ENCODE data around the gene B4GAT1. TPM values are rescaled to one million over a fixed set of nuclear protein-coding genes. Genes with fewer than 3 reads are reported as not detected.
A peak's percentile ranks its signal among the peaks of the same experiment; 100 is the strongest.

Gene B4GAT1
- total and polyA plus RNA-seq, 9 of the 15 experiments (the other 6 are each of a cell fraction or from before 2014, with no cell fraction given) = 0.86 to 9.5 (median 3.8) TPM

DNA sequence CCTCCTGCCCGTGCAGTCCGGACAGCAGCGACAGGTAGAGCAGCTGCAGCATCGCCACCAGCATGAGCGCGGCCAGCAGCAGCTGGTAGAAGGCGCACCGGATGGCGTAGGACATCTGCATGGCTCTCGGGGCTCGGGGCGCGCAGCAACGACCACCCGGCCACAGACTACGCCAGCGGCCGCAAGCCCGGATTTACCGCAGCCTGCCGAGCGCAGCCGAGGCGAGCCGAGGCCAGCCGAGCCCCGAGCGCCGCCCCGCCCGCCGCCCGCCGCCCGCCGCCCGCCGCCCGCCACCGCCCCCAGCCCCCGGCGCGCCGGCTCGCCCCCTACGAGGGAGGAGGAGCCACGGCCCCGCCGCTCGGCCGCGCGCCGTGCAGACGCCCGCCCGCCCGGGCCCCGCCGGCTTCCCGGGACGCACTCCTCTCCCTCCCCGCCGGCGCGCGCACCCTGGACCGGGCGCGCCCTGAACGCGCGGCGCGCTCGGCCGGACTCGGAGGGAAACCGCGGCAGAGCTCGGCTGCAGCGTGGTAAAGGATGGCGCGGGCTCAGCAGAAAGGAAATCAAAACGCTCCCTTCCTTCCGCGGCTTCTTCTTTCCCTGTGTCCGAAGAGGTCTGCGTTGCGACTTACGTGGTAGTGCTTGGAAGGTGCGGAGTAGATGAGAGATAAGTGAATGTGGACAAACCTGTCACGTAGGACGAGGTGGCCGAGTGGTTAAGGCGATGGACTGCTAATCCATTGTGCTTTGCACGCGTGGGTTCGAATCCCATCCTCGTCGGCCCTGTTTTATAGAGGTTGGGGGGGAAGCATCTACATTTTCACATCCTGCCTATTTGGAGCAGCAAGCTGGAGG is at the start of gene B4GAT1 (continued):
- no peak for TF ChIP-seq SRSF3 (IDR thresholded peaks at IDR 0.05; ENCODE audit: insufficient read depth, low read length)
- peak in 1 of 2 experiments; percentile 91; a peak in 2 of 4 replicates for TF ChIP-seq TBL1XR1 (IDR thresholded peaks at IDR 0.05; ENCODE audit: low read length in 2 of 2)
- TF ChIP-seq RBM22 (IDR thresholded peaks at IDR 0.05; ENCODE audit: low read depth, low read length, poor library complexity, severe bottlenecking) = no peak
- peak; percentile 28 for TF ChIP-seq POLR3G (IDR thresholded peaks at IDR 0.05; ENCODE audit: extremely low read depth, insufficient read length, insufficient replicate concordance)
- peak; percentile 29 for TF ChIP-seq BRF1 (IDR thresholded peaks at IDR 0.05; ENCODE audit: borderline replicate concordance, extremely low read depth, insufficient read length)
- no peak for TF ChIP-seq LEF1 (IDR thresholded peaks at IDR 0.05)
- TF ChIP-seq, protein P1, sequence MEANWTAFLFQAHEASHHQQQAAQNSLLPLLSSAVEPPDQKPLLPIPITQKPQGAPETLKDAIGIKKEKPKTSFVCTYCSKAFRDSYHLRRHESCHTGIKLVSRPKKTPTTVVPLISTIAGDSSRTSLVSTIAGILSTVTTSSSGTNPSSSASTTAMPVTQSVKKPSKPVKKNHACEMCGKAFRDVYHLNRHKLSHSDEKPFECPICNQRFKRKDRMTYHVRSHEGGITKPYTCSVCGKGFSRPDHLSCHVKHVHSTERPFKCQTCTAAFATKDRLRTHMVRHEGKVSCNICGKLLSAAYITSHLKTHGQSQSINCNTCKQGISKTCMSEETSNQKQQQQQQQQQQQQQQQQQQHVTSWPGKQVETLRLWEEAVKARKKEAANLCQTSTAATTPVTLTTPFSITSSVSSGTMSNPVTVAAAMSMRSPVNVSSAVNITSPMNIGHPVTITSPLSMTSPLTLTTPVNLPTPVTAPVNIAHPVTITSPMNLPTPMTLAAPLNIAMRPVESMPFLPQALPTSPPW (CRISPR knock-in tag; IDR thresholded peaks at IDR 0.05) = peak; percentile 82
- TF ChIP-seq, protein P2, sequence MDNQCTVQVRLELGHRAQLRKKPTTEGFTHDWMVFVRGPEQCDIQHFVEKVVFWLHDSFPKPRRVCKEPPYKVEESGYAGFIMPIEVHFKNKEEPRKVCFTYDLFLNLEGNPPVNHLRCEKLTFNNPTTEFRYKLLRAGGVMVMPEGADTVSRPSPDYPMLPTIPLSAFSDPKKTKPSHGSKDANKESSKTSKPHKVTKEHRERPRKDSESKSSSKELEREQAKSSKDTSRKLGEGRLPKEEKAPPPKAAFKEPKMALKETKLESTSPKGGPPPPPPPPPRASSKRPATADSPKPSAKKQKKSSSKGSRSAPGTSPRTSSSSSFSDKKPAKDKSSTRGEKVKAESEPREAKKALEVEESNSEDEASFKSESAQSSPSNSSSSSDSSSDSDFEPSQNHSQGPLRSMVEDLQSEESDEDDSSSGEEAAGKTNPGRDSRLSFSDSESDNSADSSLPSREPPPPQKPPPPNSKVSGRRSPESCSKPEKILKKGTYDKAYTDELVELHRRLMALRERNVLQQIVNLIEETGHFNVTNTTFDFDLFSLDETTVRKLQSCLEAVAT (IDR thresholded peaks at IDR 0.05) = no peak; a peak in 1 of 4 replicates
- no peak for TF ChIP-seq SNRNP70 (optimal IDR thresholded peaks at IDR 0.05; ENCODE audit: low read depth, low read length)
- no peak for TF ChIP-seq PCBP1 (IDR thresholded peaks at IDR 0.05; ENCODE audit: low read depth, low read length, poor library complexity, severe bottlenecking)
- no peak for TF ChIP-seq ESRRB (CRISPR knock-in tag; IDR thresholded peaks at IDR 0.05; ENCODE audit: borderline replicate concordance)
- no peak for TF ChIP-seq CEBPG (CRISPR knock-in tag; IDR thresholded peaks at IDR 0.05)
- no peak for TF ChIP-seq CEBPG (tag; conservative IDR thresholded peaks at IDR 0.05 in 1 of 2, IDR thresholded peaks at IDR 0.05 in 1 of 2)
- no peak for TF ChIP-seq ZNF77 (CRISPR knock-in tag; IDR thresholded peaks at IDR 0.05)
- no peak for TF ChIP-seq ZNF507 (tag; conservative IDR thresholded peaks at IDR 0.05)
- TF ChIP-seq PRPF4 (IDR thresholded peaks at IDR 0.05; ENCODE audit: insufficient read depth, low read depth, low read length, poor library complexity, severe bottlenecking) = no peak
- TF ChIP-seq, protein P3, sequence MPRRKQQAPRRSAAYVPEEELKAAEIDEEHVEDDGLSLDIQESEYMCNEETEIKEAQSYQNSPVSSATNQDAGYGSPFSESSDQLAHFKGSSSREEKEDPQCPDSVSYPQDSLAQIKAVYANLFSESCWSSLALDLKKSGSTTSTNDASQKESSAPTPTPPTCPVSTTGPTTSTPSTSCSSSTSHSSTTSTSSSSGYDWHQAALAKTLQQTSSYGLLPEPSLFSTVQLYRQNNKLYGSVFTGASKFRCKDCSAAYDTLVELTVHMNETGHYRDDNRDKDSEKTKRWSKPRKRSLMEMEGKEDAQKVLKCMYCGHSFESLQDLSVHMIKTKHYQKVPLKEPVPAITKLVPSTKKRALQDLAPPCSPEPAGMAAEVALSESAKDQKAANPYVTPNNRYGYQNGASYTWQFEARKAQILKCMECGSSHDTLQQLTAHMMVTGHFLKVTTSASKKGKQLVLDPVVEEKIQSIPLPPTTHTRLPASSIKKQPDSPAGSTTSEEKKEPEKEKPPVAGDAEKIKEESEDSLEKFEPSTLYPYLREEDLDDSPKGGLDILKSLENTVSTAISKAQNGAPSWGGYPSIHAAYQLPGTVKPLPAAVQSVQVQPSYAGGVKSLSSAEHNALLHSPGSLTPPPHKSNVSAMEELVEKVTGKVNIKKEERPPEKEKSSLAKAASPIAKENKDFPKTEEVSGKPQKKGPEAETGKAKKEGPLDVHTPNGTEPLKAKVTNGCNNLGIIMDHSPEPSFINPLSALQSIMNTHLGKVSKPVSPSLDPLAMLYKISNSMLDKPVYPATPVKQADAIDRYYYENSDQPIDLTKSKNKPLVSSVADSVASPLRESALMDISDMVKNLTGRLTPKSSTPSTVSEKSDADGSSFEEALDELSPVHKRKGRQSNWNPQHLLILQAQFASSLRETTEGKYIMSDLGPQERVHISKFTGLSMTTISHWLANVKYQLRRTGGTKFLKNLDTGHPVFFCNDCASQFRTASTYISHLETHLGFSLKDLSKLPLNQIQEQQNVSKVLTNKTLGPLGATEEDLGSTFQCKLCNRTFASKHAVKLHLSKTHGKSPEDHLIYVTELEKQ (CRISPR knock-in tag; IDR thresholded peaks at IDR 0.05) = no peak
- TF ChIP-seq ARID1B (IDR thresholded peaks at IDR 0.05) = no peak
- TF ChIP-seq HDAC1 (IDR thresholded peaks at IDR 0.05) = peak; percentile 15 to 48; a peak in 1 of 4 replicates
- no peak for TF ChIP-seq TRIM28 (IDR thresholded peaks at IDR 0.05)
- TF ChIP-seq ZNF561 (CRISPR knock-in tag; conservative IDR thresholded peaks at IDR 0.05) = no peak
- TF ChIP-seq CAMTA2 (CRISPR knock-in tag; conservative IDR thresholded peaks at IDR 0.05) = no peak
